ENCODE results near the gene PPM1D.

PPM1D gene

GRCh38 chr17:60627124-60627523 is 27.1 kb downstream of the PPM1D start:
- TF ChIP-seq CTCF (IDR thresholded peaks at IDR 0.05; ENCODE audit: insufficient read depth, low read depth, low read length, missing control alignments): no peak
- DNase-seq (ENCODE audit: low read depth): no peak
- H3K4me3 ChIP-seq (ENCODE audit: low read length): no peak overlapping the region

DNA sequence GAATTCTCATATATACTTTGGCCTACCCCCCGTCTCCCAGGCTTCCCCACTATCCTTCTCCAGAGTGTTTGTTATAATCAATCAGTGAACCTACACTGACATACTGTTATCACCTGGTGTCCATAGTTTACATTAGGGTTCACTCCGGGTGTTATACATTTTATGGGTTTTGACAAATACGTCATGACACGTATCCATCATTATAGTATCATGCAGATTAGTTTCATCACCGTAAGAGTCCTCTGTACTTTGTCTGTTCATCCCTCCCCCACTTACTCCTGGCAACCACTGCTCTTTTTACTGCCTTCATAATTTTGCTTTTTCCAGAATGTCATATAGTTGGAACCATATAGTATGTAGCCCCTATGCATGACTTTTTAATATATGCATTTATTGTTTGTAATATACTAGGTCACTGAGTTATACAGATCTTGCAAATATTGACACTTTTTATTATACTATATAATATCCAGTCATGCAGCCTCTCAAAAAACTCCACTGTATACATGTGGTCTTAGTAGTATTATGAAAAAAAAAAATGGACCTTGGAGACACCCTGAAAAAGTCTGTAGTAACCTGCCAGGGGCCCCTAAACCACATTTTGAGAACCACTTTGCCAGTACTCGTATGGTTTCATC is 28.4 kb downstream of the PPM1D start:
- no peak for TF ChIP-seq CTCF (IDR thresholded peaks at IDR 0.05; ENCODE audit: insufficient read depth, low read depth, low read length, missing control alignments)
- H3K4me3 ChIP-seq (ENCODE audit: low read length): no peak overlapping the region

GRCh38 chr17:60629120-60629519 is 29.1 kb downstream of the PPM1D start:
- no peak for DNase-seq (ENCODE audit: low read depth)
- H3K4me3 ChIP-seq (ENCODE audit: low read length): no peak overlapping the region
- TF ChIP-seq CTCF (IDR thresholded peaks at IDR 0.05; ENCODE audit: insufficient read depth, low read depth, low read length, missing control alignments): no peak

More for the DNA sequence above, 28.4 kb downstream of the PPM1D start:
- no peak for DNase-seq (ENCODE audit: low read depth)

GRCh38 chr17:60630352-60630751 is 30.4 kb downstream of the PPM1D start:
- H3K4me3 ChIP-seq (ENCODE audit: low read length): no peak overlapping the region
- no peak for TF ChIP-seq CTCF (IDR thresholded peaks at IDR 0.05; ENCODE audit: insufficient read depth, low read depth, low read length, missing control alignments)
- no peak for DNase-seq (ENCODE audit: low read depth)

DNA sequence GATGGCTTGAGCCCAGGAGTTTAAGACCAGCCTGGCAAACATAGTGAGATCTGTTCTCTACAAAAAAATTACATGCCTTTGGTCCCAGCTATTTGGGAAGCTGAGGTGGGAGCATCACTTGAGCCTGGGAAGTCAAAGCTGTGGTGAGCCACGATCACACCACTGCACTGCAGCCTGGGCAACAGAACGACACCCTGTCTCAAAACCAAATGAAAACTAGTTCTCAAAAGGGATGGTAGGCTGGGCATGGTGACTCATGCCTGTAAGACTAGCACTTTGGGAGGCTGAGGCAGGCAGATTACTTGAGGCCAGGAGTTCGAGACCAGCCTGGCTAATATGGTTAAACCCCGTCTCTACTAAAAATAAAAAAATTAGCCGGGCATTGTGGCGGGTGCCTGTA is 31.1 kb downstream of the PPM1D start:
- no peak overlapping the region for H3K4me3 ChIP-seq (ENCODE audit: low read length)
- DNase-seq (ENCODE audit: low read depth): no peak
- TF ChIP-seq CTCF (IDR thresholded peaks at IDR 0.05; ENCODE audit: insufficient read depth, low read depth, low read length, missing control alignments): no peak

DNA sequence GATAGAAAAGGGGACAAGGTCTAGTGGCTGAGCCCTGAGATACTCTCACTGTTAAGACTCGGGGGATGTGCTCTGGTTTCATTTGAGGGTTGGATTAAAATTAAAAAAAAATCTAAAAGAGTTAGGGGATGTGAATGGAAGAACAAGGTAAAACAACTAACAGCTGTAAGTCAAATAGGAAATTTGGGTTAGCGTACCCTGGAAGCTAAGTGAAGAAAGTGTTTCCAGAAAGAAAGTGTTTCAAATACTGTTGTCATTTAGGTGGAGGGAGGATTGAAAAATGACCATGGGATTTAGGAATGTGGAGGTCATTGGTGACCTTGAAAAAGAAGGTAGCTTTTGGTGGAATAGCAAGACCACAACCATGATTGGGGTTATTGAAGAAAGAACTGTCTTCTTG is 37.7 kb downstream of the PPM1D start:
- DNase-seq (ENCODE audit: low read depth): no peak
- no peak for TF ChIP-seq CTCF (IDR thresholded peaks at IDR 0.05; ENCODE audit: insufficient read depth, low read depth, low read length, missing control alignments)
- H3K4me3 ChIP-seq (ENCODE audit: low read length): no peak overlapping the region

- no peak for TF ChIP-seq CTCF (IDR thresholded peaks at IDR 0.05; ENCODE audit: insufficient read depth, low read depth, low read length, missing control alignments)
- H3K4me3 ChIP-seq (ENCODE audit: low read length): no peak overlapping the region
- DNase-seq (ENCODE audit: low read depth): no peak
Observed at GRCh38 chr17:60639019-60639330, 39.0 kb downstream of the PPM1D start.
